ENCODE measurements around the gene GRM8.

Gene GRM8

DNA sequence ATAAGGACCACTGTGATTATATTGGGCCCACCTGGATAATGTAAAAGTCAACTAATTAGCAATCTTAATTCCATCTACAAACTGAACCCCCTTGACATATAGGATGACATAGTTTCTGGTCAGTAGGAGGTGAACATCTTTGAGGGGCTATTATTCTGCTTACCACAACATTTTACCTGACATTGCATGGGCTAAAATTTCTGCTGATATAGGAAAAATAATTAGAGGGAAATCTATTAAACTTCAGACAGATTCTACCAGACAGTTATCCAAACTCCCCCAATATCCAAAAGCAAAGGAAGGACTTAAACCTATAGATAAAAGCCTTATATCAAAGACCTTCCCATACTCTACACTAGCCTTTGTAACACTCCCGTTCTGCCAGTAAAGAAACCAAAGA, 443.6 kb downstream of the GRM8 start:
- TF ChIP-seq, protein P1, sequence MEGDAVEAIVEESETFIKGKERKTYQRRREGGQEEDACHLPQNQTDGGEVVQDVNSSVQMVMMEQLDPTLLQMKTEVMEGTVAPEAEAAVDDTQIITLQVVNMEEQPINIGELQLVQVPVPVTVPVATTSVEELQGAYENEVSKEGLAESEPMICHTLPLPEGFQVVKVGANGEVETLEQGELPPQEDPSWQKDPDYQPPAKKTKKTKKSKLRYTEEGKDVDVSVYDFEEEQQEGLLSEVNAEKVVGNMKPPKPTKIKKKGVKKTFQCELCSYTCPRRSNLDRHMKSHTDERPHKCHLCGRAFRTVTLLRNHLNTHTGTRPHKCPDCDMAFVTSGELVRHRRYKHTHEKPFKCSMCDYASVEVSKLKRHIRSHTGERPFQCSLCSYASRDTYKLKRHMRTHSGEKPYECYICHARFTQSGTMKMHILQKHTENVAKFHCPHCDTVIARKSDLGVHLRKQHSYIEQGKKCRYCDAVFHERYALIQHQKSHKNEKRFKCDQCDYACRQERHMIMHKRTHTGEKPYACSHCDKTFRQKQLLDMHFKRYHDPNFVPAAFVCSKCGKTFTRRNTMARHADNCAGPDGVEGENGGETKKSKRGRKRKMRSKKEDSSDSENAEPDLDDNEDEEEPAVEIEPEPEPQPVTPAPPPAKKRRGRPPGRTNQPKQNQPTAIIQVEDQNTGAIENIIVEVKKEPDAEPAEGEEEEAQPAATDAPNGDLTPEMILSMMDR (conservative IDR thresholded peaks at IDR 0.05), result no peak
- no peak overlapping the region for H3K27ac ChIP-seq

DNA sequence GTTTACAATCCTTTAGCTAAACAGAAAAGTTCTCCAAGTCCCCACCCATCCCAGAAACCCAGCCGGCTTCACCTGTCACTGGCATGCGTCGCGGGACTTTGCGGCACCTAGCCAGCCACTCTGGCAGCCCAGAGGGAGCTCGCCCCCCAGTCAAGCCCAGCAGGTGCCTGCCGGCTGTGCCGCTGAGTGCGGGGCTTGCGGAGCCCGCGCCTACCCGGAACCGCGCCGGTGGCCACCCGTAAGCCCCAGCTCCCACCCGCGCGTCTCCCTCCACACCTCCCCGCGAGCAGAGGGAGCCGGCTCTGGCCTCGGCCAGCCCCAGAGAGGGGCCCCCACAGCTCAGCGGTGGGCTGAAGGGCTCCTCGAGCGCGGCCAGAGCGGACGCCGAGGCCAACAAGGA, 446.1 kb downstream of the GRM8 start:
- H3K27ac ChIP-seq, result no peak overlapping the region
- TF ChIP-seq, protein P1 (conservative IDR thresholded peaks at IDR 0.05), result no peak

DNA sequence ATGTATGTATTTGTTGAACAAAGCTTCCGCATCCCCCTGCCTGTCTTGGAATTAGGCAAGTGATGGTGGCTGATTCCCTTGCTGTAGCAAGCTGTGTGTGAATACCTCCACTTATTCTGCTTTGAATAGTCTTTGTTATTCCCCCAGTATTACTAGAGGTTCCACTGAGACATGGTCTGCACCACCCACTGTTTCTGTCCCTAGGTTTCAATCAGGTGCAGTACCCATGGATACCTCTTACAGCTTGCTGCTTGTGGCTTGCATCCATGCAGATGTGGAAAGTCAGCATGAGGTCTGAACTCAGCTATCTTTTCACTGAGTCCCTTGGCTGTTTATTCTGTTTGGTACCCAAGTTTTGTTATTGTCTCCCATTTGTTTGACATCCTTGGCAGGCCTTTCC, 447.4 kb downstream of the GRM8 start:
- TF ChIP-seq, protein P1 (conservative IDR thresholded peaks at IDR 0.05), result no peak

DNA sequence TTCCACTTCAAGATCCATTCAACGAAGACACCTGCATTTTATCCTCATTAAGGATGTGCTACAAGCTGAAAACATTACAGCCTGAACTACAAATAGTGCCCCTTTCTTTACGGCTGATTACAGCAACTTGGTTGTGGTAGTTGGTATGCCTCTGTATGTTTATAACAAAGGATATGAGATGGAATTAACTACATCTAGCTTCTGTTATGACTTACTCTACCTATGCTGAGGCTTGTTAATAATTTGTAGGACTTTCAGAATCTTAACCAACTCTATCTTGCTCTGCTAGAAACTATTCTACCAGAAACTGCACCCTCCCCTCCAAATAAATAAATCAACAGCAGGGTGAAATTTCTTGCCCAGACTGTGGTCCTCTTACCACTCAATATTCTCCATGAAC, 448.1 kb downstream of the GRM8 start:
- TF ChIP-seq, protein P1 (conservative IDR thresholded peaks at IDR 0.05), result no peak
- no peak overlapping the region for H3K27ac ChIP-seq

More for the DNA sequence above, 447.4 kb downstream of the GRM8 start:
- H3K27ac ChIP-seq, result no peak overlapping the region

DNA sequence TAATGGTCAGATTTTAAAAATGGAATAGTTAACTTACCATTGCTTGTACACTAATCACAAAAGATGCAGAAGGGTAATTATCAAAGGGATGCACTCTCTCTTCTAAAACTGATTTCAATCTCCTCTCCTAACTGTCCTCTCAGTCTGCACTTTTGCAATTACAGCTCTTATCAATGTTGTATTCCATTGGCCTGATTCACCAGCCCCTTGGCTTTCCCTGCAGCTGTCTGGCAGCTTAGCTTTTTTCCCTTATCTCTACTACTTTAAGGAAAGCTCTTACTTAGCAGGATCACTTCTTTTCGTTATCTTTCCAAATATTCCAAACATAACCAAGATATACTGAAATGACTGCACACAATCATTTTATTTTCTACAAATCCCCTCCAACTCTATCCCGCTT, 448.8 kb downstream of the GRM8 start:
- TF ChIP-seq, protein P1 (conservative IDR thresholded peaks at IDR 0.05), result no peak
- H3K27ac ChIP-seq, result no peak overlapping the region

DNA sequence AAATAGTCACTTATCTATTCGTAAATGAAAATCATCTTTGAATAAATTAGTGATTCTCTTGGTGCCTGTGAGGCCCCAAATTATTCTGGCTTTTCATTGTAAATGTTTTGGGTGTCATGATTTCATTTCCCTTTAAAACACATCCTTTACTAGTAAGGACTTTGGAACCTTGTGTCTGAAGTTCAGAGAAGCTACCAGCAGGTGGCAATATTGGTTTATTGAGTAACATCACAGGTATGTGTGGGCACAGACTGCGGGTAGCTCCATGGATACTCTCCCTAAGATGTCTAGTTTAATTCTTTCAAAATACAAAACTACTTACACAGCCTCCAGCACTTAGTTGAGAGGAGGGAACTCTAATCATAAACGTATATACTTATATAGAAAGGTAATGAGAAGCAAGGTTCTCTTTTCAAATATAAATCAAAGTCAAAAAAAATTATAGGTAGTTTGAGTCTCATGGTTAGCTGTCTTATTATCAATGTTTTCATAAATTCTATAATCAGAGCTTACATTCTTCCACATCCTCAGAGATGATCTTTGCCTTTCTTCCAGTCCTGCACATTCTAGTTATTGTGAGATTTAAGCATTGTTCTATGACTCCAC, 449.6 kb downstream of the GRM8 start:
- no peak overlapping the region for H3K27ac ChIP-seq
- TF ChIP-seq, protein P1 (conservative IDR thresholded peaks at IDR 0.05), result peak; percentile 91

DNA sequence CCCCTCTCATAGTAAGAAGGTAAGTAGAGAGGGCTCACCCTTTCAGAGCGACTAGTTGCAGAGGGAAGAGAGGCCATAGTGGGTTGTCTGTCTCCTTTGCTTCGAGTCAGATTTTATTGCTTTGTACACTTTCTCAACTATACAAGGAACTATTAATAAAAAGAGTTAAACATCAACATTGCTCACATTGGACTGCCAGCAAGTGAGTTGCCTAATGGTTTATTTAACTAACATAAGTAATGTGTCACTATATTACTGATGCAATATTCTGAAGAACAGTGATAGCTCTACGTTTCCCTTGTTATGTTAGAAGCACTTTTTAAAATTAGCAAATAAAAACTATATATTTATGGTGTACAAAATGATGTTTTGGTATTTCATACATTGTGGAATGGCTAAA, 451.0 kb downstream of the GRM8 start:
- H3K27ac ChIP-seq, result no peak overlapping the region
- TF ChIP-seq, protein P1 (conservative IDR thresholded peaks at IDR 0.05), result no peak
